GM12878 (cell line): ENCODE results near the gene MAP7. TPM values are rescaled to one million over a fixed set of nuclear protein-coding genes. Genes with fewer than 3 reads are reported as not detected.

Experiments used
- ATAC-seq: fragments of 200-7000 bp; cut with Tn5 transposase; 3 replicates; pipeline ENCODE4 v1.9.1; 2020; ENCODE audit warnings: mild to moderate bottlenecking, moderate library complexity
- BruUV-seq: library from RNA; stranded (reverse); fragments of 400-500 nt; replicated peaks from 2 replicates; lab custom pipeline; 2021; lab: Mats Ljungman, UMichigan
- CTCF ChIA-PET: fragments of 300-600 bp; sonication (Branson Sonifier 250); formaldehyde crosslinking; extraction: SDS; loops from one replicate; lab custom pipeline; 2021; ENCODE audit warnings: inconsistent platforms; lab: Yijun Ruan, JAX
- POLR2A ChIA-PET: fragments of 350-600 bp; formaldehyde crosslinking; extraction: SDS; loops from one replicate; lab custom pipeline; 2021; ENCODE audit warnings: inconsistent platforms; lab: Charles Lee
- RAD21 ChIA-PET: fragments of 300-600 bp; sonication (Branson Sonifier 250); formaldehyde crosslinking; loops from one replicate; lab custom pipeline; 2023; ENCODE audit warnings: antibody characterized with exemption; ENCODE audit not compliant: unreplicated experiment; lab: Charles Lee
- SMC1A ChIA-PET: fragments of 300-600 bp; sonication (Branson Sonifier 250); formaldehyde crosslinking; loops from one replicate; lab custom pipeline; 2023; ENCODE audit not compliant: unreplicated experiment, uncharacterized antibody; lab: Charles Lee
- DNase-seq: peaks from one replicate; pipeline ENCODE4 v3.0.0-alpha.2; 2011; ENCODE audit warnings: low read depth, low spot score
- FAIRE-seq: peaks from 3 replicates; lab custom pipeline; 2011; peaks lifted over from hg19 to GRCh38; lab: Jason Lieb, UNC
- H2AFZ ChIP-seq: 2 replicates; pipeline ENCODE4 v1.6.0; 2011; ENCODE audit warnings: low read depth, low read length, control low read depth; ENCODE audit not compliant: control insufficient read depth
- H3K27ac ChIP-seq: 2 replicates; pipeline ENCODE4 v1.5.1; 2011; ENCODE audit warnings: control low read depth; ENCODE audit not compliant: control insufficient read depth, insufficient read depth
- H3K27me3 ChIP-seq, 2 experiments: replicated peaks in 1 of 2; 2 replicates each; pipeline versions ENCODE4 v1.6.0 to v1.6.1; 2011; ENCODE audit warnings: low read length in 1 of 2; ENCODE audit not compliant: control insufficient read depth in 2 of 2, insufficient read depth in 2 of 2
- H3K36me3 ChIP-seq, 2 experiments: 2 replicates each; pipeline ENCODE4 v1.5.1; 2011; ENCODE audit warnings: low read length in 1 of 2; ENCODE audit not compliant: control insufficient read depth in 2 of 2, insufficient read depth in 2 of 2
- H3K4me1 ChIP-seq: 2 replicates; pipeline ENCODE4 v1.6.1; 2011; ENCODE audit warnings: mild to moderate bottlenecking, low read length, moderate library complexity, mixed read lengths; ENCODE audit not compliant: control insufficient read depth, insufficient read depth
- H3K4me2 ChIP-seq: 2 replicates; pipeline ENCODE4 v1.6.0; 2011; ENCODE audit warnings: control low read depth; ENCODE audit not compliant: control insufficient read depth, insufficient read depth
- H3K4me3 ChIP-seq: fragments of 200-600 bp; sonication (generic); 2 replicates; pipeline ENCODE4 v1.5.1; 2016
- H3K79me2 ChIP-seq: 2 replicates; pipeline ENCODE4 v1.6.0; 2011; ENCODE audit warnings: low read length; ENCODE audit not compliant: control insufficient read depth, insufficient read depth
- H3K9ac ChIP-seq: 2 replicates; pipeline ENCODE4 v1.8.0; 2011; ENCODE audit warnings: low read length, control low read depth, mixed read lengths; ENCODE audit not compliant: control insufficient read depth, insufficient read depth
- H3K9me3 ChIP-seq: replicated peaks from 3 replicates; pipeline ENCODE4 v1.5.1; 2011; ENCODE audit warnings: mild to moderate bottlenecking, low read length; ENCODE audit not compliant: control insufficient read depth, insufficient read depth
- H4K20me1 ChIP-seq: 2 replicates; pipeline ENCODE4 v1.6.0; 2011; ENCODE audit not compliant: control insufficient read depth, insufficient read depth
- EED ChIP-seq: sonication (generic); IDR thresholded peaks from 2 replicates; pipeline ENCODE4 v1.6.1; 2016; ENCODE audit warnings: antibody characterized with exemption, low read depth
- EGR1 ChIP-seq, 2 experiments: IDR thresholded peaks; 1 replicate in 1 of 2; 2 replicates in 1 of 2; pipeline ENCODE4 v1.6.1; 2011 to 2012; ENCODE audit warnings: low read depth in 2 of 2, low read length in 2 of 2, borderline replicate concordance in 1 of 2, mild to moderate bottlenecking in 1 of 2, moderate library complexity in 1 of 2
- ETV6 ChIP-seq, 2 experiments: fragments of 450-650 bp in 1 of 2; IDR thresholded peaks in 1 of 2; conservative IDR thresholded peaks in 1 of 2; 2 replicates each; pipeline ENCODE4 v1.6.1; 2014; ENCODE audit warnings: antibody characterized with exemption in 1 of 2, borderline replicate concordance in 1 of 2, low read depth in 1 of 2, mild to moderate bottlenecking in 1 of 2, moderate library complexity in 1 of 2
- MEF2B ChIP-seq: fragments of 450-650 bp; IDR thresholded peaks from 2 replicates; pipeline ENCODE4 v1.6.1; 2018; ENCODE audit warnings: mild to moderate bottlenecking, moderate library complexity; ENCODE audit not compliant: partially characterized antibody, poor library complexity, severe bottlenecking
- NR2C1 ChIP-seq: fragments of 450-650 bp; IDR thresholded peaks from 2 replicates; pipeline ENCODE4 v1.6.1; 2017; ENCODE audit warnings: antibody characterized with exemption, mild to moderate bottlenecking, moderate library complexity
- NR2F1 ChIP-seq: fragments of 450-650 bp; conservative IDR thresholded peaks from 2 replicates; pipeline ENCODE4 v1.6.1; 2017; ENCODE audit warnings: mild to moderate bottlenecking
- POLR2AphosphoS2 ChIP-seq: IDR thresholded peaks from 2 replicates; pipeline ENCODE4 v1.6.1; 2011; ENCODE audit warnings: low read depth, mild to moderate bottlenecking, low read length, improper control_type of control experiment, moderate library complexity
- RAD21 ChIP-seq: IDR thresholded peaks from 2 replicates; pipeline ENCODE4 v1.6.1; 2011; ENCODE audit warnings: mild to moderate bottlenecking, low read depth, low read length, moderate library complexity; ENCODE audit not compliant: insufficient read depth
- SRF ChIP-seq, 2 experiments: IDR thresholded peaks; 2 replicates each; pipeline ENCODE4 v1.6.1; 2011; ENCODE audit warnings: low read depth in 2 of 2, low read length in 2 of 2, mild to moderate bottlenecking in 1 of 2, moderate library complexity in 1 of 2
- WGBS: methylation state at CpG from one replicate; pipeline ENCODE4 v1.1.6; 2016; ENCODE audit warnings: low lambda C conversion rate; ENCODE audit not compliant: insufficient replicate concordance, insufficient coverage; ENCODE audit errors: missing lambda C conversion rate; 5-methylcytosine and 5-hydroxymethylcytosine counted together
- in situ Hi-C: fragments of 300-500 bp; cut with MboI; formaldehyde crosslinking; loops from 9 replicates; pipeline ENCODE4 v1.14.3; 2018; ENCODE audit warnings: mixed read lengths
- intact Hi-C: fragments of 100-400 bp; cut with micrococcal nuclease; formaldehyde crosslinking; loops from one replicate; pipeline ENCODE4 v1.14.2; 2022; ENCODE audit not compliant: unreplicated experiment
- polyA plus RNA-seq, 11 experiments: library from polyadenylated mRNA; depleted of rRNA in 4 of 11; unstranded in 6 of 11; stranded (reverse) in 5 of 11; fragments of >200 nt; fragmentation: Nextera tagmentation in 4 of 11; fragmentation: Illumina TruSeq in 1 of 11; extraction: Ambion mirVana in 4 of 11; extraction: Trizol in 1 of 11; gene quantifications; 1 replicate in 1 of 11; 2 replicates in 10 of 11; pipeline versions ENCODE4 v1.2.1 to v1.2.3, GENCODE V29; 2011 to 2016; ENCODE audit warnings: inconsistent platforms in 2 of 11, missing spikeins in 2 of 11, low read depth in 1 of 11
- total RNA-seq, 4 experiments: library from RNA; depleted of rRNA in 3 of 4; stranded (reverse); fragments of >200 nt in 3 of 4; fragmentation: Illumina TruSeq in 1 of 4; extraction: Trizol in 1 of 4; gene quantifications; 2 replicates each; pipeline versions ENCODE4 v1.2.1 to v1.2.3, GENCODE V29; 2013 to 2021
- TF ChIP-seq, protein P1 (sequence below): fragments of 450-650 bp; IDR thresholded peaks from 2 replicates; pipeline ENCODE4 v1.6.1; 2017; ENCODE audit warnings: mild to moderate bottlenecking, moderate library complexity
- TF ChIP-seq, protein P2 (sequence below): IDR thresholded peaks from 2 replicates; pipeline ENCODE4 v1.6.1; 2011; ENCODE audit warnings: borderline replicate concordance, low read depth, mild to moderate bottlenecking, moderate library complexity, low read length; ENCODE audit not compliant: insufficient read depth, poor library complexity, severe bottlenecking
- TF ChIP-seq, protein P3 (sequence below): IDR thresholded peaks from 2 replicates; pipeline ENCODE4 v1.6.1; 2012; ENCODE audit warnings: low read length, inconsistent platforms
- TF ChIP-seq, protein P4 (sequence below): fragments of 450-650 bp; conservative IDR thresholded peaks from 2 replicates; pipeline ENCODE4 v1.6.1; 2017; ENCODE audit warnings: mild to moderate bottlenecking, moderate library complexity

MAP7 gene
- total and polyA plus RNA-seq, 10 of the 15 experiments (the other 5 are each of a cell fraction or from before 2014, with no cell fraction given), result 0.04 to 0.17 (median 0.08) TPM; not detected in 2

DNA sequence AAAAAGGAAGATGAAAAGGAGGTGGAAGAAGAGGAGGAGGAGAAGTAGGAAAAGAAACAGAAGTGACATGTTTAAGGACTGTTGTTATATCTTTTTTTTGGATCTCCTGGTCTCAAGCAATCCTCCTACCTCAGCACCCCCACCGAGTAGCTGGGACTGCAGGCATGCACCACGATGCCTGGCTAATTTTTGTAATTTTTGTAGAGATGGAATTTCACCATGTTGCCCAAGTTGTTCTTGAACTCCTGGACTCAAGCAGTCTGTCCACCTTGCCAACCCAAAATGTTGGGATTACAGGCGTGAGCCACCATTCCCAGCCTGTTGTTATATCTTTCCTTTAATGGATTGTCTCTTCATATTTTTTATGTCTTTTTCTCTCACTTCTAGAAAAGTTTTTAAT lies 241.1 kb downstream of the MAP7 start:
- Histone ChIP-seq H3K4me2 (no peak overlapping the region), H3K27ac (no peak overlapping the region), H4K20me1 (no peaks in the 10 kb centered on the region), H3K9me3 (no peaks in the 10 kb centered on the region), H3K36me3 (no peaks in the 10 kb centered on the region), H3K27me3 (no peaks in the 10 kb centered on the region; a peak in 1 of 4 replicates), H2AFZ (no peak overlapping the region), H3K4me3 (no peak overlapping the region), H3K9ac (no peak overlapping the region), H3K4me1 (no peaks in the 10 kb centered on the region), H3K79me2 (no peaks in the 10 kb centered on the region)
- in situ Hi-C loops, result no loop called here
- TF ChIP-seq, protein P1, sequence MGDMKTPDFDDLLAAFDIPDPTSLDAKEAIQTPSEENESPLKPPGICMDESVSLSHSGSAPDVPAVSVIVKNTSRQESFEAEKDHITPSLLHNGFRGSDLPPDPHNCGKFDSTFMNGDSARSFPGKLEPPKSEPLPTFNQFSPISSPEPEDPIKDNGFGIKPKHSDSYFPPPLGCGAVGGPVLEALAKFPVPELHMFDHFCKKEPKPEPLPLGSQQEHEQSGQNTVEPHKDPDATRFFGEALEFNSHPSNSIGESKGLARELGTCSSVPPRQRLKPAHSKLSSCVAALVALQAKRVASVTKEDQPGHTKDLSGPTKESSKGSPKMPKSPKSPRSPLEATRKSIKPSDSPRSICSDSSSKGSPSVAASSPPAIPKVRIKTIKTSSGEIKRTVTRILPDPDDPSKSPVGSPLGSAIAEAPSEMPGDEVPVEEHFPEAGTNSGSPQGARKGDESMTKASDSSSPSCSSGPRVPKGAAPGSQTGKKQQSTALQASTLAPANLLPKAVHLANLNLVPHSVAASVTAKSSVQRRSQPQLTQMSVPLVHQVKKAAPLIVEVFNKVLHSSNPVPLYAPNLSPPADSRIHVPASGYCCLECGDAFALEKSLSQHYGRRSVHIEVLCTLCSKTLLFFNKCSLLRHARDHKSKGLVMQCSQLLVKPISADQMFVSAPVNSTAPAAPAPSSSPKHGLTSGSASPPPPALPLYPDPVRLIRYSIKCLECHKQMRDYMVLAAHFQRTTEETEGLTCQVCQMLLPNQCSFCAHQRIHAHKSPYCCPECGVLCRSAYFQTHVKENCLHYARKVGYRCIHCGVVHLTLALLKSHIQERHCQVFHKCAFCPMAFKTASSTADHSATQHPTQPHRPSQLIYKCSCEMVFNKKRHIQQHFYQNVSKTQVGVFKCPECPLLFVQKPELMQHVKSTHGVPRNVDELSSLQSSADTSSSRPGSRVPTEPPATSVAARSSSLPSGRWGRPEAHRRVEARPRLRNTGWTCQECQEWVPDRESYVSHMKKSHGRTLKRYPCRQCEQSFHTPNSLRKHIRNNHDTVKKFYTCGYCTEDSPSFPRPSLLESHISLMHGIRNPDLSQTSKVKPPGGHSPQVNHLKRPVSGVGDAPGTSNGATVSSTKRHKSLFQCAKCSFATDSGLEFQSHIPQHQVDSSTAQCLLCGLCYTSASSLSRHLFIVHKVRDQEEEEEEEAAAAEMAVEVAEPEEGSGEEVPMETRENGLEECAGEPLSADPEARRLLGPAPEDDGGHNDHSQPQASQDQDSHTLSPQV, result no peak
- TF ChIP-seq EGR1 (IDR thresholded peaks at IDR 0.05; ENCODE audit: borderline replicate concordance in 1 of 2, low read depth in 2 of 2, low read length in 2 of 2) (no peak), SRF (IDR thresholded peaks at IDR 0.05; ENCODE audit: low read depth in 2 of 2, low read length in 2 of 2) (no peak), NR2C1 (no peak), NR2F1 (no peak), ETV6 (conservative IDR thresholded peaks at IDR 0.05 in 1 of 2, IDR thresholded peaks at IDR 0.05 in 1 of 2; ENCODE audit: borderline replicate concordance in 1 of 2, low read depth in 1 of 2) (no peak), RAD21 (no peak), POLR2AphosphoS2 (no peak), MEF2B (no peak), EED (no peak)
- TF ChIP-seq, protein P2, sequence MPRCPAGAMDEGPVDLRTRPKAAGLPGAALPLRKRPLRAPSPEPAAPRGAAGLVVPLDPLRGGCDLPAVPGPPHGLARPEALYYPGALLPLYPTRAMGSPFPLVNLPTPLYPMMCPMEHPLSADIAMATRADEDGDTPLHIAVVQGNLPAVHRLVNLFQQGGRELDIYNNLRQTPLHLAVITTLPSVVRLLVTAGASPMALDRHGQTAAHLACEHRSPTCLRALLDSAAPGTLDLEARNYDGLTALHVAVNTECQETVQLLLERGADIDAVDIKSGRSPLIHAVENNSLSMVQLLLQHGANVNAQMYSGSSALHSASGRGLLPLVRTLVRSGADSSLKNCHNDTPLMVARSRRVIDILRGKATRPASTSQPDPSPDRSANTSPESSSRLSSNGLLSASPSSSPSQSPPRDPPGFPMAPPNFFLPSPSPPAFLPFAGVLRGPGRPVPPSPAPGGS, result no peak
- TF ChIP-seq, protein P3, sequence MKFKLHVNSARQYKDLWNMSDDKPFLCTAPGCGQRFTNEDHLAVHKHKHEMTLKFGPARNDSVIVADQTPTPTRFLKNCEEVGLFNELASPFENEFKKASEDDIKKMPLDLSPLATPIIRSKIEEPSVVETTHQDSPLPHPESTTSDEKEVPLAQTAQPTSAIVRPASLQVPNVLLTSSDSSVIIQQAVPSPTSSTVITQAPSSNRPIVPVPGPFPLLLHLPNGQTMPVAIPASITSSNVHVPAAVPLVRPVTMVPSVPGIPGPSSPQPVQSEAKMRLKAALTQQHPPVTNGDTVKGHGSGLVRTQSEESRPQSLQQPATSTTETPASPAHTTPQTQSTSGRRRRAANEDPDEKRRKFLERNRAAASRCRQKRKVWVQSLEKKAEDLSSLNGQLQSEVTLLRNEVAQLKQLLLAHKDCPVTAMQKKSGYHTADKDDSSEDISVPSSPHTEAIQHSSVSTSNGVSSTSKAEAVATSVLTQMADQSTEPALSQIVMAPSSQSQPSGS, result no peak
- TF ChIP-seq, protein P4, sequence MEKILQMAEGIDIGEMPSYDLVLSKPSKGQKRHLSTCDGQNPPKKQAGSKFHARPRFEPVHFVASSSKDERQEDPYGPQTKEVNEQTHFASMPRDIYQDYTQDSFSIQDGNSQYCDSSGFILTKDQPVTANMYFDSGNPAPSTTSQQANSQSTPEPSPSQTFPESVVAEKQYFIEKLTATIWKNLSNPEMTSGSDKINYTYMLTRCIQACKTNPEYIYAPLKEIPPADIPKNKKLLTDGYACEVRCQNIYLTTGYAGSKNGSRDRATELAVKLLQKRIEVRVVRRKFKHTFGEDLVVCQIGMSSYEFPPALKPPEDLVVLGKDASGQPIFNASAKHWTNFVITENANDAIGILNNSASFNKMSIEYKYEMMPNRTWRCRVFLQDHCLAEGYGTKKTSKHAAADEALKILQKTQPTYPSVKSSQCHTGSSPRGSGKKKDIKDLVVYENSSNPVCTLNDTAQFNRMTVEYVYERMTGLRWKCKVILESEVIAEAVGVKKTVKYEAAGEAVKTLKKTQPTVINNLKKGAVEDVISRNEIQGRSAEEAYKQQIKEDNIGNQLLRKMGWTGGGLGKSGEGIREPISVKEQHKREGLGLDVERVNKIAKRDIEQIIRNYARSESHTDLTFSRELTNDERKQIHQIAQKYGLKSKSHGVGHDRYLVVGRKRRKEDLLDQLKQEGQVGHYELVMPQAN, result no peak
- 8% methylated on average over 3 of the region's 3 CpGs for WGBS
- ChIA-PET POLR2A (no interaction called here), RAD21 (no interaction called here), CTCF (interaction anchor here (1.0 kb wide), 2 partner anchors 8 to 21 kb away, joined by 3 to 4 read pairs; no protein-coding TSS in a partner anchor), SMC1A (no interaction called here)
- ATAC-seq (no peak), FAIRE-seq (no peak), DNase-seq (no peak)
- intact Hi-C loops, result no loop called here
- no TSS peak for BruUV-seq
